ENCODE data around the gene HEMGN.
"Not testable (repeated sequence)": the region's sequence is repeated elsewhere in the genome, so short reads cannot be mapped to it uniquely, and the experiment has no call there.

The HEMGN gene

DNA sequence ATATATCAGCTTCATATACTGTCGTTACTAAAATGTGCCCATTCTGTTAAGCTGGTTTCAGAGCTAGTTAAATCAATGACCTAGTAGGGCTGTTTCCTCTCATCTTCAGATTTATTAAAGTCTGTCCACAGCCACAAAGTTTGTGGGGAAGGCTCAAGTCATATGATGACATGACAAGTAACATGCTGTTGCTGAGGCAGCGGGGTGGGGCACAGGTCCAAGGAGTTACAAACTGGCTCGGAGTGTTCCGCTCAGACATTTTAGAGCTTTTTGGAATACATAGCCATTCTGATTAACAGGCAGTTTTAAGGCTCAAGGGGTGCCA is 42.5 kb upstream of the HEMGN start:
- DNase-seq (ENCODE audit: insufficient read length) (no peak), FAIRE-seq (no peak)
- TF ChIP-seq POLR2A (IDR thresholded peaks at IDR 0.05; ENCODE audit: low read depth, low read length) (no peak), POLR2AphosphoS5 (IDR thresholded peaks at IDR 0.05; ENCODE audit: low read depth, low read length) (no peak), TAF1 (IDR thresholded peaks at IDR 0.05; ENCODE audit: borderline replicate concordance, low read depth, low read length) (no peak)

DNA sequence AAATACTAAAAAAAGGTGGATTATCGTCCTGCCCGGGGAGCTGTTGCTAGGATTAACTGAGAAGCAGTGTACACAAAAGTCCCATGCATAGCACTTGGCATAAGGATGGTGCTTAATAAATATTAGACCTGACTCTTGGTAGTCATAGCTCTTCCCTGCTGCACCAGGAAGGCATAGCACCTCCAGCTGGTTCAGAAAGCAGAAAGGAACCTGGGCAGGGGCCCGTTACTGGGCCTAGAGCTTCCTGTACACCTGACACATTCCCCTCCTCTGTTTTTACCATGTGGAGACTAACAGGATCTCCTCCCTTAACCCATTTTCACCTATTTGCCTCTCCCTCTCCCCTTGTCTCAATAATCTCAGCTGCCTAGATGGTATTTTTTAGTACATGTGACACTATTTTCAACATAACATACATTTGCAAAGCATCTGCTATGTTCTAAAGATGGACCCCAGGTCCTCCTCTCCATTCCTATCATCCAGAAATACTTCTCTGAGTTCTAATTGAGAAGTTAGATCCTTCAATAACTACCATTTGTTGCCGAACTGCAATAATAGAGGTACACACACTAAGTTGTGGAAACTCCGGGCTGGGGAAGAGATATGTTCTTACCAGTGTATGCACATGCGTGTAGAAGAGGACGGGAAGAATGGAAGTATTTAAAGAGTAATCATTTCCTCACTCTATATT is 42.0 kb upstream of the HEMGN start:
- TF ChIP-seq TAF1 (IDR thresholded peaks at IDR 0.05; ENCODE audit: borderline replicate concordance, low read depth, low read length) (no peak), POLR2A (IDR thresholded peaks at IDR 0.05; ENCODE audit: low read depth, low read length) (no peak), POLR2AphosphoS5 (IDR thresholded peaks at IDR 0.05; ENCODE audit: low read depth, low read length) (no peak)
- FAIRE-seq (no peak), DNase-seq (ENCODE audit: insufficient read length) (no peak)

DNA sequence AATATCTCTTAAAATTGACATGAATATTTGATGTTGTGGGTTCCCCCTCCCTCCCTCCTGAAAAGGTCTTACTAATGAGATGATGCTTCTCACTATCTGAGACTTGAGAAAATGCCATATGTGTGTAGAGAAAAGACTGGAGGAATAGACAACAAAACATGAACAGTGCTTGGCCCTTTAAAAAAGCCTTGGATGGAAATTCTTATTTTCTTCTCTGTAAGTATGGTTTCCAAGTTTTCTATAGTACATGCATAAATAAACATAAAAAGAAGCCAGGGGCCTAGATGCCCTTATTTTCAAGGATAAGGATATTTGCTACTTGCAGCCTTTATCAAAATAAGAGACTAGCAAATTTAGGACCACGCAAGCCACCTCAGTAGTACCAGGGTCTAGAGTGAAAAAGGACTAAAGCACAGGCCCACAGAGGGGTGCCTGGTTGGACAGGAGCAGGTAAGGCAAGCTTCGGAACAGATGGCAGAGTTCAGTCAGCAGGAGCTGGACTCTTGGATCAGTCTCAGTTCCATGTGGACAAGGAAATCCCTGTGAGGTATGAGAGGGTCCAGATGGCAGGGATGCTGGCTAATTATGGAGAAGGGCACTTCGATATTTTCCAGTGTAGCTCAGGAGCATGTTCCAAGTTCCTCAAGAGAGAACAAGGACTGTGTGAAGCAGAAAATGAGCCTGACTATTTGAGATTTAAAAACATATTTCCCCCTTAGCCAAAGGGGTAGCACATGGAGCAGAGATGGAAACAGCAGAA is 40.6 kb upstream of the HEMGN start:
- DNase-seq (ENCODE audit: insufficient read length) (no peak), FAIRE-seq (no peak)
- TF ChIP-seq TAF1 (IDR thresholded peaks at IDR 0.05; ENCODE audit: borderline replicate concordance, low read depth, low read length) (no peak), POLR2A (IDR thresholded peaks at IDR 0.05; ENCODE audit: low read depth, low read length) (no peak), POLR2AphosphoS5 (IDR thresholded peaks at IDR 0.05; ENCODE audit: low read depth, low read length) (no peak)

DNA sequence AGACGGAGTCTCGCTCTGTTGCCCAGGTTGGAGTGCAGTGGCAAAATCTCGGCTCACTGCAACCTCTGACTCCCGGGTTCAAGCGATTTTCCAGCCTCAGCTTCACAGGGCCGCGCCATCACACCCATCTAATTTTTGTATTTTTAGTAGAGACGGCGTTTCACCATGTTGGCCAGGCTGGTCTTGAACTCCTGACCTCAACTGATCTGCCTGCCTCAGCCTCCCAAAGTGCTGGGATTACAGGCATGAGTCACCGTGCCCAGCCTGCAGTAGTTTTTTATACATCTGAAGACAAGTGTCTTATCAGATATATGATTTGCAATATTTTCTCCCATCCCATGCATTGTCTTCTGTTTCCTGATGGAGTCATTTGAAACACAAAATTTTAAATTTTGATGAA is 38.7 kb upstream of the HEMGN start:
- DNase-seq (ENCODE audit: insufficient read length); FAIRE-seq: not testable (repeated sequence)

DNA sequence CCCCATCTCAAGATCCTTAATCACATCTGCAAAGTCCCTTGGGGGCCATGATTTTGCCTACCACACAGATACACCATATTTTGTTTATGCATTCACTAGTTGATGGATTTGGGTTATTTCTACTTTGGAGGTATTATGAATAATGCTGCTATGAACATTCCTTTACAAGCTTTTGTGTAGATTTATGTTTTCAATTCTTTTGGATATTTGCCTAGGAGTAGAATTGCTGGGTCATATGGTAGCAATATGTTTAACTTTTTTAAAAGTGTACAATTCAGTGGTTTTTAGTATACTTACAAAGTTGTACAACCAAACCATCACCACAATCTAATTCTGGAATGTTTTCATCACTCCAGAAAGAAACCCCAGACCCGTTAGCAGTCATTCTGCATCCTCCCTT is 37.4 kb upstream of the HEMGN start:
- TF ChIP-seq POLR2A (IDR thresholded peaks at IDR 0.05; ENCODE audit: low read depth, low read length) (no peak), POLR2AphosphoS5 (IDR thresholded peaks at IDR 0.05; ENCODE audit: low read depth, low read length) (no peak), TAF1 (IDR thresholded peaks at IDR 0.05; ENCODE audit: borderline replicate concordance, low read depth, low read length) (no peak)
- no peak for FAIRE-seq
- DNase-seq (ENCODE audit: insufficient read length) = no peak

DNA sequence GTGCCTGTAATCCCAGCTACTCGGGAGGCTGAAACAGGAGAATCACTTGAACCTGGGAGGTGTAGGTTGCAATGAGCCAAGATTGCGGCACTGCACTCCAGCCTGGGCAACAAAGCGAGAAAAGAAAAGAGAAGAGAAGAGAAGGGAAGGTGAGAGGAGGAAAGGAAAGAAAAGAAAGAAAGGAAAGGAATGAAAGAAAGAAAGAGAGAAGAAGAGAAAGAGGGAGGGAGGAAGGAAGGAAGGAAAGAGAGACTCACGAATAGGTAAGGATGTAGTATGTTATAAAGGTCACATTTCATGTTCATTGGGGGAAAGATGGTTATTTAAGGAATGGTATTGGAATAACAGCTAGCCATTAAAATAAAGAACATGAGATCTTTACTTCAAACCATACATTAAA is 34.8 kb upstream of the HEMGN start:
- DNase-seq (ENCODE audit: insufficient read length) = no peak

DNA sequence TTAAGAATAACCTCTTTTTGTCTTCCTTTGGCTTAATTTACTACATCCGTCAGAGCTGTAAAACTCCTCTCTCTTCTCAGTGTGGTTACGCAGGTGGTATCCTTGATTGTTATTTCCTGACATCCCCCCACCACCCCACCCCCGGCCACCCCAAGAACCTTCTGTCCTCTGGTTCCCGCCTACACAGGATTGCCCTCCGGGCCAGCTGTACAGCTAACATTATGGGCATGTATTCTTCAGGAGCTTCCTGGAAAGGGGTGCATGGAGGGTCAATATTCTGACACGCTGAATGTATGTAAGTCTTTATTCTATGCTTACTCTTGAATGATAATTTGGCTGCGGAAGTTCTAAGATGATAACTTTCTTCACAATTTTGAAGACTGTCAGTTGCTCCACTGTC is 32.2 kb upstream of the HEMGN start:
- no peak for TF ChIP-seq TAF1 (IDR thresholded peaks at IDR 0.05; ENCODE audit: borderline replicate concordance, low read depth, low read length)
- TF ChIP-seq POLR2AphosphoS5 (IDR thresholded peaks at IDR 0.05; ENCODE audit: low read depth, low read length) = no peak
- no peak for TF ChIP-seq POLR2A (IDR thresholded peaks at IDR 0.05; ENCODE audit: low read depth, low read length)
- FAIRE-seq (no peak), DNase-seq (ENCODE audit: insufficient read length) (no peak)

More for the DNA sequence above, 34.8 kb upstream of the HEMGN start:
- FAIRE-seq = no peak
- no peak for TF ChIP-seq TAF1 (IDR thresholded peaks at IDR 0.05; ENCODE audit: borderline replicate concordance, low read depth, low read length)
- TF ChIP-seq POLR2A (IDR thresholded peaks at IDR 0.05; ENCODE audit: low read depth, low read length) = no peak
- no peak for TF ChIP-seq POLR2AphosphoS5 (IDR thresholded peaks at IDR 0.05; ENCODE audit: low read depth, low read length)

DNA sequence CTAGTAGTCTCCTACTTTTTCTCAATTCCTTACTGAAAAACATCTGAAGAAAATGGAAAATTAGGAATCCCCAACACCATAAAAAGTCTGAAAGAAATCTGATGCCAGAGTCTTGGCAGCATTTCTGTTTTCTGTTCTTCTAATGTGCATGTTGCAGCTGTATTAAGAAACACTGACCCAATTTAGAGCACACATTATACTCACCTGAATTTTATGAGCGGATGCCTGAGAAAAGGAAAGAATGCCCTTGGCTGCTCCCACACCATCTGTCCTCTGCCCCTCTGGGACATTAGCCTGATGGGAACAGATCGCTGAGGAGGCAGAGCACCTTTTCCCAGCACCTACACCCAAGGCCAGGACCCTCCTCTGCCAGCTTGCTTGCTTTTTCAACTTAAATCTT is 31.0 kb upstream of the HEMGN start:
- DNase-seq (ENCODE audit: insufficient read length) (no peak), FAIRE-seq (no peak)
- TF ChIP-seq POLR2A (IDR thresholded peaks at IDR 0.05; ENCODE audit: low read depth, low read length) (no peak), POLR2AphosphoS5 (IDR thresholded peaks at IDR 0.05; ENCODE audit: low read depth, low read length) (no peak), TAF1 (IDR thresholded peaks at IDR 0.05; ENCODE audit: borderline replicate concordance, low read depth, low read length) (no peak)

DNA sequence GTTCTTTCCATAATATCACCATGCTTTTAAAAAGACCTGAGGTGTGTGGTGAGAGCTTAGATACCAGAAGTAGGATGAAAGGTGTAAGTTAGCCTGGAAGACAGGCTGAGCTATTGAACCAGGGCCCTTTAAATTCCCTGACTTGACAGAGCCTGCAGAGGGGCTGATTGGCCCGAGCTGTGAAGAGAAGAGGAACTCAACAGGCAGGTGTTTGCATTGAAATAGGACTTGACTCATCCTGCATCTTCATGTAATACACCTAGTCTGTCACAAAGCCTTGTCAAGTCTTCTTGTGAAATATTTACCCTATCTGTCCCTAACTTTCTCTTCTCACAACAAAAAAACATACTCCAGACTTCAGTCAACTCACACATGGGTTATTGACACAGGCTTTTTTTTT is 28.5 kb upstream of the HEMGN start:
- DNase-seq (ENCODE audit: insufficient read length) (no peak), FAIRE-seq (no peak)
- no peak for TF ChIP-seq POLR2A (IDR thresholded peaks at IDR 0.05; ENCODE audit: low read depth, low read length)
- no peak for TF ChIP-seq POLR2AphosphoS5 (IDR thresholded peaks at IDR 0.05; ENCODE audit: low read depth, low read length)
- TF ChIP-seq TAF1 (IDR thresholded peaks at IDR 0.05; ENCODE audit: borderline replicate concordance, low read depth, low read length) = no peak

DNA sequence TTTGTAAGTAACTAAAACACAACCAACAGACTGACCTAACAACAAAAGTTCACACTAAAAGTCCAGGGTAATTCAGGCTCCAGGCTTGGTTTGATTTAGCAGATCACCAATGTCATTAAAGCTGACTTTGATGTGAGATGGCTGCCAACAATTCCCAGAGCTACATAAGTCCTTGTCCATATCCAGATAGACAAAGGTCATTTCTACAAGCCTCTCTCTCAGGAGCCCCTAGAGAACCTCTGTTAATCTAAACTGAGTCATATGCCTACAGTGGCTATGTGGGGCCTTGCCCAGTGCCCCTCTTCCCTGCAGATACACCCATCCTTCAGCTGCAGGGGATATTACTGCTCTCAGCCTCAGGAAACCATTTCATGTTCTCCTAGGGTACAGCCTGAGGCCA is 26.9 kb upstream of the HEMGN start:
- DNase-seq (ENCODE audit: insufficient read length) = no peak
- no peak for FAIRE-seq
- TF ChIP-seq TAF1 (IDR thresholded peaks at IDR 0.05; ENCODE audit: borderline replicate concordance, low read depth, low read length) (no peak), POLR2AphosphoS5 (IDR thresholded peaks at IDR 0.05; ENCODE audit: low read depth, low read length) (no peak), POLR2A (IDR thresholded peaks at IDR 0.05; ENCODE audit: low read depth, low read length) (no peak)

DNA sequence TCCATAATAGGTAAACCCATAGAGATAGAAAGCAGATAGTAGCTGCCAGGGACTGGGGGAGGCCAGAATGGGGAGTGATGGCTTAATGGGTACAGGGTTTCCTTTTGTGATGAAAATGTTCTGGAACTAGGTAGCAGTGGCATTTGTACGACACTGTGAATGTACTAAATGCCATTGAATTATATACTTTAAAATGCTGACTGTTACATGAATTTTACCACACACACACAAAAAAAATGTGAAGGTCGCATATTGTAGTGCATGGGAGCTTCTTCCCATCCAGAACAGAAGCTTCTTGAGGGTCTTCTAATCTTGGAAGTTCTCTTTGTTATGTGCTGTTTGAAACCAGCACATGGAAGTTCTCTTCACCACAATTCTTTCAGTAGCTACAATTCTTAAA is 25.3 kb upstream of the HEMGN start:
- DNase-seq (ENCODE audit: insufficient read length) (no peak), FAIRE-seq (no peak)
- no peak for TF ChIP-seq POLR2A (IDR thresholded peaks at IDR 0.05; ENCODE audit: low read depth, low read length)
- no peak for TF ChIP-seq POLR2AphosphoS5 (IDR thresholded peaks at IDR 0.05; ENCODE audit: low read depth, low read length)
- no peak for TF ChIP-seq TAF1 (IDR thresholded peaks at IDR 0.05; ENCODE audit: borderline replicate concordance, low read depth, low read length)

DNA sequence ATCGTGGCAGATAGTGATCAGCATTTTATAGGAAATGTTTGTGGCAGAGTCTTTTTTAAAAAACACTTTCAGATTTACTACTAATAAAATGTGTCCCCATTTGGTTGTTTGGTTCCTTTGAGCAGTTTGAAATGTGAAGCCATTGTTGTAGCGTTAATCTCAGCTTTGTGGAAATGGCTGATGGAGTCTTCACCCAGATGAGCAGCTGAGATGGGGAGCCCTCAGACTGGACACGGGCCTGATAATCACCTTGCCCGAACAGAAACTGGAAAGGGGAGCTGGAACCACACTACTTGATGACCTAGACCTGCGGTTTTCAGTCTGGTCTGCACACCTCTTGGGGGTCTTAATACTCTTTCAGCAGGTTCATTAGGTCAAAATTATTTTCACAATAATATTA is 24.6 kb upstream of the HEMGN start:
- TF ChIP-seq TAF1 (IDR thresholded peaks at IDR 0.05; ENCODE audit: borderline replicate concordance, low read depth, low read length) (no peak), POLR2AphosphoS5 (IDR thresholded peaks at IDR 0.05; ENCODE audit: low read depth, low read length) (no peak), POLR2A (IDR thresholded peaks at IDR 0.05; ENCODE audit: low read depth, low read length) (no peak)
- FAIRE-seq (no peak), DNase-seq (ENCODE audit: insufficient read length) (no peak)
